Thyroid gland (tissue), 4 donors: Measurements from ENCODE around the gene PYGO1. TPM values are rescaled to one million over a fixed set of nuclear protein-coding genes. Genes with fewer than 3 reads are reported as not detected.

Experiments
- DNase-seq, 2 donors: peaks; one replicate each; pipeline ENCODE4 v3.0.0-alpha.2; 2019
- H3K27ac ChIP-seq, 3 donors: fragments of 200-600 bp; sonication (generic); 1 replicate in 2 of 3; 2 replicates in 1 of 3; pipeline ENCODE4 v1.5.1; 2016 to 2019; ENCODE audit warnings: mild to moderate bottlenecking in 1 of 3, moderate library complexity in 1 of 3
- H3K27me3 ChIP-seq: fragments of 200-600 bp; sonication (generic); one replicate; pipeline ENCODE4 v1.5.1; 2019
- H3K36me3 ChIP-seq, 2 donors: fragments of 200-600 bp; sonication (generic); one replicate each; pipeline ENCODE4 v1.5.1; 2016 to 2019
- H3K4me1 ChIP-seq, 2 donors: fragments of 200-600 bp; sonication (generic); one replicate each; pipeline ENCODE4 v1.5.1; 2017 to 2019
- H3K4me3 ChIP-seq, 3 donors: fragments of 200-600 bp; sonication (generic); replicated peaks in 1 of 3; 1 replicate in 2 of 3; 2 replicates in 1 of 3; pipeline ENCODE4 v1.5.1; 2016; ENCODE audit warnings: mild to moderate bottlenecking in 1 of 3
- H3K9me3 ChIP-seq: fragments of 200-600 bp; sonication (generic); one replicate; pipeline ENCODE4 v1.5.1; 2017
- POLR2A ChIP-seq, 2 donors: fragments of 450-650 bp; IDR thresholded peaks; one replicate each; pipeline ENCODE4 v1.6.1; 2017; ENCODE audit warnings: antibody characterized with exemption in 2 of 2, mild to moderate bottlenecking in 2 of 2, moderate library complexity in 1 of 2
- WGBS, 2 donors: methylation state at CpG; one replicate each; pipeline ENCODE4 v1.1.5; 2017; 5-methylcytosine and 5-hydroxymethylcytosine counted together
- intact Hi-C: fragments of 100-400 bp; cut with DNase I; formaldehyde crosslinking; loops from one replicate; pipeline ENCODE4 v1.15.1; 2023
- total RNA-seq, 4 donors: library from RNA; depleted of rRNA; stranded (reverse); fragments of >200 nt; gene quantifications; one replicate each; pipeline ENCODE4 v1.2.3, GENCODE V29; 2016
- TF ChIP-seq, protein P1 (sequence below), 6 experiments: fragments of 200-600 bp in 3 of 6; fragments of 450-650 bp in 3 of 6; sonication (generic) in 3 of 6; IDR thresholded peaks; one replicate each; pipeline ENCODE4 v1.5.1; 2016 to 2019; ENCODE audit warnings: antibody characterized with exemption in 6 of 6, mild to moderate bottlenecking in 2 of 6, inconsistent platforms in 1 of 6, moderate library complexity in 1 of 6

The PYGO1 gene
- total RNA-seq, 4 donors from 2014 or later, result 19.4 to 30.1 (median 23.1) TPM

DNA sequence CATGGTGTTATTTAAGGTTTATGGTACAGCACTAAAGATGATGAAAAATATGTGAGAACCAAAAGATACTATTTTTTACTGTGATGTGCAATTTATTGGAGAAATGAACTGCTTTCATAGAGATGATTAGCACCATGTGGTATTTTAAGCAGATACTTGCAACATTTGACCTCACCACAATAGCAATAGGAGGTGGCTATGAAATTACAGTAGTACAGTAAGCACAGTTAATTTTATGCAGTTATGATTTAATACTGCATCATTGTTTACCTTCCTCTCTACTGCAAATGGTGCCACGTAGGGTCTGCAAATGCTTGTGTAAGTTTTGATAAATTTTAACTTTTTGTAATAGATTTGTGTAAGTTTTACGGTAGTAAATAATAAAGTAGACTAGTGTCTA, 14.0 kb downstream of the PYGO1 start:
- intact Hi-C loops, result no loop called here
- no peak for DNase-seq
- WGBS, 2 donors, result 95 to 98% methylated on average over 2 of the region's 2 CpGs
- Histone ChIP-seq H3K4me3 (no peak overlapping the region), H3K36me3 (no peaks in the 10 kb centered on the region), H3K4me1 (peaks cover 4 to 8% of the 10 kb centered on the region in 2 donors), H3K27ac (no peak overlapping the region), H3K27me3 (no peaks in the 10 kb centered on the region), H3K9me3 (no peaks in the 10 kb centered on the region)
- no peak for TF ChIP-seq POLR2A (IDR thresholded peaks at IDR 0.05)
- TF ChIP-seq, protein P1, sequence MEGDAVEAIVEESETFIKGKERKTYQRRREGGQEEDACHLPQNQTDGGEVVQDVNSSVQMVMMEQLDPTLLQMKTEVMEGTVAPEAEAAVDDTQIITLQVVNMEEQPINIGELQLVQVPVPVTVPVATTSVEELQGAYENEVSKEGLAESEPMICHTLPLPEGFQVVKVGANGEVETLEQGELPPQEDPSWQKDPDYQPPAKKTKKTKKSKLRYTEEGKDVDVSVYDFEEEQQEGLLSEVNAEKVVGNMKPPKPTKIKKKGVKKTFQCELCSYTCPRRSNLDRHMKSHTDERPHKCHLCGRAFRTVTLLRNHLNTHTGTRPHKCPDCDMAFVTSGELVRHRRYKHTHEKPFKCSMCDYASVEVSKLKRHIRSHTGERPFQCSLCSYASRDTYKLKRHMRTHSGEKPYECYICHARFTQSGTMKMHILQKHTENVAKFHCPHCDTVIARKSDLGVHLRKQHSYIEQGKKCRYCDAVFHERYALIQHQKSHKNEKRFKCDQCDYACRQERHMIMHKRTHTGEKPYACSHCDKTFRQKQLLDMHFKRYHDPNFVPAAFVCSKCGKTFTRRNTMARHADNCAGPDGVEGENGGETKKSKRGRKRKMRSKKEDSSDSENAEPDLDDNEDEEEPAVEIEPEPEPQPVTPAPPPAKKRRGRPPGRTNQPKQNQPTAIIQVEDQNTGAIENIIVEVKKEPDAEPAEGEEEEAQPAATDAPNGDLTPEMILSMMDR (IDR thresholded peaks at IDR 0.05), result no peak

DNA sequence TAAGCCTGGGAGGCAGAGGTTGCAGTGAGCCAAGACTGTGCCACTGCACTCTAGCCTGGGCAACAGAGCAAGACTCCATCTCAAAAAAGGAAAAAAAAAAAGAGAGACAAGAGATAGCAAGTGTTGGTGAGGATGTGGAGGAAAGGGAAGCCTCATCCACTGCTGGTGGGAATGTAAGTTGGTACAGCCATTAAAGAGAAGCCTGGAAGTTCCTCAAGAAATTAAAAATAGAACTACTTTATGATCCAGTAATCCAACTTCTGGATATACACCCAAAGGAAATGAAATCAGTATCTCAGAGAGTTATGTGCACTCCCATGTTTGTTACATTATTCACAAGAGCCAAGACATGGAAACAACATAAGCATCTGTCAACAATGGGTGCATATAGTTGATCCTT, 14.9 kb downstream of the PYGO1 start:
- DNase-seq, result no peak
- H3K27me3 ChIP-seq, result no peaks in the 10 kb centered on the region
- peaks cover 4 to 9% of the 10 kb centered on the region in 2 donors for H3K4me1 ChIP-seq
- no peak overlapping the region for H3K4me3 ChIP-seq
- no peaks in the 10 kb centered on the region for H3K36me3 ChIP-seq
- intact Hi-C loops, result no loop called here
- no peak overlapping the region for H3K27ac ChIP-seq
- no peak for TF ChIP-seq POLR2A (IDR thresholded peaks at IDR 0.05)
- TF ChIP-seq, protein P1 (IDR thresholded peaks at IDR 0.05), result no peak
- H3K9me3 ChIP-seq, result no peaks in the 10 kb centered on the region

GRCh38 chr15:55564347-55565145, 23.6 kb downstream of the PYGO1 start:
- no peak for DNase-seq
- TF ChIP-seq, protein P1 (IDR thresholded peaks at IDR 0.05), result no peak
- TF ChIP-seq POLR2A (IDR thresholded peaks at IDR 0.05), result no peak
- 91 to 98% methylated on average over 2 of the region's 2 CpGs for WGBS, 2 donors
- Histone ChIP-seq H3K27me3 (no peaks in the 10 kb centered on the region), H3K36me3 (no peaks in the 10 kb centered on the region), H3K4me1 (peaks cover 0 to 6% of the 10 kb centered on the region in 2 donors), H3K27ac (no peak overlapping the region), H3K4me3 (no peak overlapping the region), H3K9me3 (no peaks in the 10 kb centered on the region)
- intact Hi-C loops, result no loop called here

DNA sequence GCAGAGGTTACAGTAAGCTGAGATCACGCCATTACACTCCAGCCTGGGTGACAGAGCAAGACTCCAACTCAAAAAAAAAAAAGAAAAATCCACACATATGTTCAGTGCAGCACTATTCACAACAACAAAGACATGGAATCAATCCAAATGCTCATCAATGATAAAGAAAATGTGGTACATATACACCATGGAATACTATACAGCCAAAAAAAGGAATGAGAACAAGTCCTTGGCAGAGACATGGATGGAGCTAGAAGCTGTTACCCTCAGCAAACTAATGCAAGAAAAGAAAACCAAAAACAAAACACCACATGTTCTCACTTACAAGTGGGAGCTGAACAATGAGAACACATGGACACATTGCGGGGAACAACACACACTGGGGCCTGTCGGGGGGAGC, 25.5 kb downstream of the PYGO1 start:
- no peak for DNase-seq
- H3K27ac ChIP-seq, result no peak overlapping the region
- WGBS, 2 donors, result 65 to 73% methylated on average over 3 of the region's 3 CpGs
- no peaks in the 10 kb centered on the region for H3K4me1 ChIP-seq
- no peak overlapping the region for H3K4me3 ChIP-seq
- H3K9me3 ChIP-seq, result no peaks in the 10 kb centered on the region
- TF ChIP-seq, protein P1 (IDR thresholded peaks at IDR 0.05), result no peak
- TF ChIP-seq POLR2A (IDR thresholded peaks at IDR 0.05), result no peak
- no peaks in the 10 kb centered on the region for H3K36me3 ChIP-seq
- intact Hi-C loops, result no loop called here
- no peaks in the 10 kb centered on the region for H3K27me3 ChIP-seq

DNA sequence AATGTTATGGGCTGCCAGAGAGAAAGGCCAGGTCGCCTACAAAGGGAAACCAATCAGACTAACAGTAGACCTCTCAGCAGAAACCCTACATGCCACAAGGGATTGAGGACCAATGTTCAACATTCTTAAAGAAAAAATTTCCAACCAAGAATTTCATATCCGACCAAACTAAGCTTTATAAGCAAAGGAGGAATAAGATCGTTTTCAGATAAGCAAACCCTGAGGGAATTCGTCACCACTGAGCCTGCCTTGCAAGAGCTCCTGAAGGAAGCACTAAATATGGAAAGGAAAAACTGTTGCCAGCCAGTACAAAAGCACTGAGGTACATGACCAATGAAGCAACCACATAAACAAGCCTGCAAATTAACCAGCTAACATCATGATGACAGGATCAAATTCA, 33.1 kb downstream of the PYGO1 start:
- WGBS, 2 donors, result 91 to 96% methylated on average over 4 of the region's 4 CpGs
- TF ChIP-seq, protein P1 (IDR thresholded peaks at IDR 0.05), result no peak
- TF ChIP-seq POLR2A (IDR thresholded peaks at IDR 0.05), result no peak

More for the DNA sequence above, 33.1 kb downstream of the PYGO1 start:
- H3K27me3 ChIP-seq, result no peaks in the 10 kb centered on the region
- no peaks in the 10 kb centered on the region for H3K9me3 ChIP-seq
- H3K4me3 ChIP-seq, result no peak overlapping the region
- no peaks in the 10 kb centered on the region for H3K36me3 ChIP-seq
- no peaks in the 10 kb centered on the region for H3K4me1 ChIP-seq
- no peak overlapping the region for H3K27ac ChIP-seq
- DNase-seq, result no peak
- intact Hi-C loops, result no loop called here
